Measurements from ENCODE around the gene ATOH8. TPM values are rescaled to one million over a fixed set of nuclear protein-coding genes. Genes with fewer than 3 reads are reported as not detected.
A peak's percentile ranks its signal among the peaks of the same experiment; 100 is the strongest.

The ATOH8 gene
- total RNA-seq, 1 donor from 2014 or later: 0.79 TPM

DNA sequence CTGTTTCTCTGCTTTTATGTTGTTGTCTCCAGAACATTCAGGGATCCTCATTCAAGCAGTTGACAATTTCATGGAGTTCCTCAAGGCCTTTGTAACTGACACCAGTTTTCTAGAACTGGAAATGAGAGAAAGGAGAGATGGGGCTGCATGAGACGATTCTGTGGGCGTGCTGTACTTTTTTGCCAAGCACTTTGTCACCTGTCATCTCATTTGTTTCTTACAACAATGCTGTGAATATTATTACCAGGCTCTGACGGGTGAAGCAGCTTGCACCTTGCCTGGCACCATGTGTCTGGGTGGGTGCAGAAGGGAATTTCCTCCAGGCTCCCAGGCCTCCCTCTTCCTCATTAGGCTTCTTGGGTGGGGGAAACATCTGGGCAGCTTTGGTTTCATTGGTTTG, 22.2 kb upstream of the ATOH8 start:
- DNase-seq (ENCODE audit: low read depth) (no peak), FAIRE-seq (peak; percentile 79)
- H3K36me3 ChIP-seq (ENCODE audit: control insufficient read depth, insufficient read depth, low read length): no peaks in the 10 kb centered on the region
- H3K27me3 ChIP-seq (ENCODE audit: control insufficient read depth, insufficient read depth, low read length): peaks cover 1% of the 10 kb centered on the region
- no peak overlapping the region for H3K4me3 ChIP-seq (ENCODE audit: low read depth, low read length)
- TF ChIP-seq, protein P1, sequence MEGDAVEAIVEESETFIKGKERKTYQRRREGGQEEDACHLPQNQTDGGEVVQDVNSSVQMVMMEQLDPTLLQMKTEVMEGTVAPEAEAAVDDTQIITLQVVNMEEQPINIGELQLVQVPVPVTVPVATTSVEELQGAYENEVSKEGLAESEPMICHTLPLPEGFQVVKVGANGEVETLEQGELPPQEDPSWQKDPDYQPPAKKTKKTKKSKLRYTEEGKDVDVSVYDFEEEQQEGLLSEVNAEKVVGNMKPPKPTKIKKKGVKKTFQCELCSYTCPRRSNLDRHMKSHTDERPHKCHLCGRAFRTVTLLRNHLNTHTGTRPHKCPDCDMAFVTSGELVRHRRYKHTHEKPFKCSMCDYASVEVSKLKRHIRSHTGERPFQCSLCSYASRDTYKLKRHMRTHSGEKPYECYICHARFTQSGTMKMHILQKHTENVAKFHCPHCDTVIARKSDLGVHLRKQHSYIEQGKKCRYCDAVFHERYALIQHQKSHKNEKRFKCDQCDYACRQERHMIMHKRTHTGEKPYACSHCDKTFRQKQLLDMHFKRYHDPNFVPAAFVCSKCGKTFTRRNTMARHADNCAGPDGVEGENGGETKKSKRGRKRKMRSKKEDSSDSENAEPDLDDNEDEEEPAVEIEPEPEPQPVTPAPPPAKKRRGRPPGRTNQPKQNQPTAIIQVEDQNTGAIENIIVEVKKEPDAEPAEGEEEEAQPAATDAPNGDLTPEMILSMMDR (IDR thresholded peaks at IDR 0.05; ENCODE audit: insufficient read depth, low read length, severe bottlenecking): no peak

DNA sequence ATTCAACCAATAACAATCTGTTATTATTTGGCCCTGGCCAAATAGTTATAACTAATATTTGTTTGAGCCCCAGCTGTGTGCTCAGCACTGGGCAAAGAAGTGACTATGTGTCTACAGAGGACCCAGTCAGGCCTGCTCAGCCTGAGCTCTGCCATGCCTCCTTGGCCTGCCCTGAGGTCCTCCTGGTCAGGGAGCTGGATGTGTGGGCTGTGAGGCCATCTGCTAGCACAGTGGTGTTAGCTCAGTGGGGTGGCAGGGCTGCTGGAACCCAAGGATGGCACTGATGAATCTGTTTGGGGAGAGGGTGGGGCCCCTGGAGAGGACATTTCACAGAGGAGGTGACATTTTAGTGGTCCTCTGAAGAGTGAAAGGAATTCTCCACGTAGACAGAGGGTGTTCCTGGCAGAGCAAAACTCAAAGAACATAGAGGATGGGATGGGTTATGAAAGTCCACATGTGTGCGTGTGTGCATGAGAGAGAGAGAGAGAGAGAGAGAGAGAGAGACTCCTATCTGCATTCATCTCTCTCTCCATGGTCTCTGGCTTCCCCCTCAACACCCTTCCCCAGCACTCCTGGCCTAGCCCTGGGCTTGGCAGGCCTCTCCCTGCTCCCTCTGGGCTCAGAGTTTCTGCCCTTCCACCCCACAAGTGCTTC, 21.2 kb upstream of the ATOH8 start:
- H3K36me3 ChIP-seq (ENCODE audit: control insufficient read depth, insufficient read depth, low read length): no peaks in the 10 kb centered on the region
- DNase-seq (ENCODE audit: low read depth) (no peak), FAIRE-seq (no peak)
- peaks cover 1% of the 10 kb centered on the region for H3K27me3 ChIP-seq (ENCODE audit: control insufficient read depth, insufficient read depth, low read length)
- TF ChIP-seq, protein P1 (IDR thresholded peaks at IDR 0.05; ENCODE audit: insufficient read depth, low read length, severe bottlenecking): no peak
- H3K4me3 ChIP-seq (ENCODE audit: low read depth, low read length): no peak overlapping the region

DNA sequence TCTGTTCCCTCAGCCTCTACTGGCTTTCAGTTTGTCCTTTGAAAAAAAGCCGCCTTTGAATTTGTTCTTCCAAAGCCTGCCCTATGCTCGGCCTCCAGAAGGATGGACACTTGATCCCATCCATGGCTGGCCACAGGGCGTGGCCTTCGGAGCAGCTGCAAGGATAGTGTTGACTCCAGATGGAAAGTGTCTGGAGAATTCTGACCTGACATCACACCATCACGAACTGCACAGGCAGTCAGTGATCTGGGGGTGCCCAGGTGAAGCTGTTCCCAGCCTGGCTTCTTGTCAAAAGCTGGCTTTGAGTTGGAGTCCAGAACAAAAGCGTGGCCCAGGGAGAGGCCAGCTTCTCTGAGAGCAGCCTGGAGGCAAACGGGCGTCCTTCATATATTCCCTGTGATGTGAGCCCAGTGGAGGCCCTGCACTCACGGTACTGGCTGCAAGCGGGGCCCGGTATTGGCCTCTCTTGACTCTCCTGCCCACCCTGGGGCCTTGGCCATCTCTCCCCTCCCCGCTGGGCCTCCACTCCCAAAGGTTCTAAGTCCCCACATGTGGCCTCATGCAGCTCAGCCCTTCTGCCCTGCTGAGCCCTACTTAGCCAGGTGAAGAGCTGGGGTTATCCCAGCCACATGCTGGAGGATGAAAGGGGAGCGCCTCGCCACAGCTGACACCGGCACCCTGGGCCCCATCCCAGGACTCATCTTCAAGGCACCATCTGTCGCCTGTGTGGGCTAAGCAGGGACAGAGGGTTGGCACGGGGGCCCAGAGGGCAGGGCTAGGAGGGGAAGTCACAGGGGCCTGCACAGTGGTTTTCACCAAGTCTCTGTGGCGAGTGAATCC, 20.4 kb upstream of the ATOH8 start:
- no peak overlapping the region for H3K4me3 ChIP-seq (ENCODE audit: low read depth, low read length)
- TF ChIP-seq, protein P1 (IDR thresholded peaks at IDR 0.05; ENCODE audit: insufficient read depth, low read length, severe bottlenecking): no peak
- H3K36me3 ChIP-seq (ENCODE audit: control insufficient read depth, insufficient read depth, low read length): no peaks in the 10 kb centered on the region
- peaks cover 1% of the 10 kb centered on the region for H3K27me3 ChIP-seq (ENCODE audit: control insufficient read depth, insufficient read depth, low read length)
- FAIRE-seq (no peak), DNase-seq (ENCODE audit: low read depth) (no peak)

DNA sequence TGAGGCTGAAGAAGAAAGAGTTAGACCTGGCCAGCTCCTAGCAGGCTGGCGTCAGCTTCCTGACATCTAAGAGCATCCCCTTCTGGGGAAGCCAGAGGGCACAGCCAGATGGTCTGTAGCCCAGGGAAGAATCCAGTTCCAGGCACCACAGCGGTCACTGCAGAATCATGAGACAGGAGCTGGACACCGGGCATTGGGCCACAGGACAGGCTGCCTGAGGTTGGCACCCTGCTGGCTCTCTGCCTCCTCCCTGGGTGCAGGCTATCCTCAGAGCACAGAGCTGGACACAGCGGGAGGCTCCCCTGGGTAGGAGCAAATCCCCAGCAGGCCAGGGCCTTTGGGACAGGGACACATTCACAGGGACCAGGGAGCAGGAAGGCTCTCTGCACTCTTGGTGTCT, 19.8 kb upstream of the ATOH8 start:
- Histone ChIP-seq H3K36me3 (ENCODE audit: control insufficient read depth, insufficient read depth, low read length) (no peaks in the 10 kb centered on the region), H3K4me3 (ENCODE audit: low read depth, low read length) (no peak overlapping the region), H3K27me3 (ENCODE audit: control insufficient read depth, insufficient read depth, low read length) (no peaks in the 10 kb centered on the region)
- TF ChIP-seq, protein P1 (IDR thresholded peaks at IDR 0.05; ENCODE audit: insufficient read depth, low read length, severe bottlenecking): no peak
- DNase-seq (ENCODE audit: low read depth) (no peak), FAIRE-seq (no peak)

DNA sequence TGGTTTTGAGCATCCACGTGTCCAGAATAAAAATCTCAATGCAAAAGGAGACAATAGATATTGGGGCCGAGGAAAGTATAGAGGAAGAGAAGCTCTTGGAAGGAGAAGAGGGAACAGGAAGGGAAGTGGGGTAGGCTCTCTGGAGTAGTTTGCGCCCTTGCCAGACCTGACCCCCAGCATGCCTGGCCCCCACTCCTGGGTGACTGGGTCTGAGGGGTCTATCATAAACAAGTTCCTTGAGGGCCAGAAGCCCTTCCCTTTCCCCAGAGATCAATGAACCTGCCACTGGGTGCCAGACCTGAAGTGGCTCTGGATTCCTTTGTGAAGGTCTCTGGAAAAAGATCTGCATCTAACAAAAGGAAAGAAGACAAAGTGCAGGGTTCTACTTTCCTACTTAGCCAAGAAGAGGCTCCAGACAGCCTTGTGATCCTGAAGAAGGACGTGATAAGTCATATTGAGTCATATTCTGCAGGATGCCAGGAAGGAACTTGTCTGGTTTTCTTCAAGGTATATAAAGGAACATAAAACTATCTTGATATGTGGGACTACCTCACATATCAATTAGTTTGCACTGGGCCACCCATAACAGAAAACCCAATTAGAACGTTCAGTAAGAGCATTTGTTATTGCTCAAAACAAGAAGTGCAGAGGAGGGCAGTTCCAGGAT, 18.7 kb upstream of the ATOH8 start:
- no peaks in the 10 kb centered on the region for H3K27me3 ChIP-seq (ENCODE audit: control insufficient read depth, insufficient read depth, low read length)
- TF ChIP-seq, protein P1 (IDR thresholded peaks at IDR 0.05; ENCODE audit: insufficient read depth, low read length, severe bottlenecking): no peak
- no peak for FAIRE-seq
- H3K36me3 ChIP-seq (ENCODE audit: control insufficient read depth, insufficient read depth, low read length): no peaks in the 10 kb centered on the region
- H3K4me3 ChIP-seq (ENCODE audit: low read depth, low read length): no peak overlapping the region
- DNase-seq (ENCODE audit: low read depth): peak; percentile 74
